Measurements from ENCODE around the gene MAFG. TPM values are rescaled to one million over a fixed set of nuclear protein-coding genes. Genes with fewer than 3 reads are reported as not detected.

MAFG gene
- total and polyA plus RNA-seq, 7 donors = 8.8 to 21.9 (median 16.8) TPM

- Histone ChIP-seq H3K9me3 (no peaks in the 10 kb centered on the region), H3K36me3 (peaks cover 7 to 36% (median 22%) of the 10 kb centered on the region in 4 donors), H3K27ac (peak overlapping the region; percentile 74 to 99 (median 87)), H3K4me3 (peak overlapping the region; percentile 28 to 42 (median 34)), H3K27me3 (peaks cover 0 to 6% (median 0%) of the 10 kb centered on the region in 3 donors), H3K4me1 (peaks cover 0 to 81% (median 72%) of the 10 kb centered on the region in 4 donors)
- TF ChIP-seq POLR2AphosphoS5 (IDR thresholded peaks at IDR 0.05) = peak in 1 of 4 donors; percentile 5
- no peak for TF ChIP-seq EP300 (IDR thresholded peaks at IDR 0.05)
- intact Hi-C loops (cut with DNase I) = no loop called here
- 24 to 34% methylated on average over 32 of the region's 32 CpGs for WGBS, 2 donors
- peak; percentile 86 for DNase-seq
These were observed 4.0 kb downstream of the MAFG start for GRCh38 chr17:81923302-81924260.

GRCh38 chr17:81922566-81923301 is 4.8 kb downstream of the MAFG start:
- no peaks in the 10 kb centered on the region for H3K9me3 ChIP-seq
- WGBS, 2 donors = 86 to 88% methylated on average over 58 of the region's 58 CpGs
- DNase-seq = no peak
- H3K27me3 ChIP-seq = no peaks in the 10 kb centered on the region
- TF ChIP-seq POLR2AphosphoS5 (IDR thresholded peaks at IDR 0.05) = no peak
- no peak for TF ChIP-seq POLR2A (IDR thresholded peaks at IDR 0.05)
- TF ChIP-seq EP300 (IDR thresholded peaks at IDR 0.05) = no peak
- no peak for TF ChIP-seq CTCF (IDR thresholded peaks at IDR 0.05)
- intact Hi-C loops (cut with DNase I) = no loop called here
- H3K4me3 ChIP-seq = peak overlapping the region; percentile 28 to 42 (median 34)
- H3K27ac ChIP-seq = peak overlapping the region; percentile 74 to 99 (median 87)
- H3K36me3 ChIP-seq = peaks cover 7 to 36% (median 22%) of the 10 kb centered on the region in 4 donors
- H3K4me1 ChIP-seq = peaks cover 0 to 78% (median 69%) of the 10 kb centered on the region in 4 donors

- TF ChIP-seq POLR2AphosphoS5 (IDR thresholded peaks at IDR 0.05) = no peak
- no peak for TF ChIP-seq CTCF (IDR thresholded peaks at IDR 0.05)
- TF ChIP-seq EP300 (IDR thresholded peaks at IDR 0.05) = no peak
- no peak for TF ChIP-seq POLR2A (IDR thresholded peaks at IDR 0.05)
- no peaks in the 10 kb centered on the region for H3K9me3 ChIP-seq
- H3K27ac ChIP-seq = peak overlapping the region in 3 of 4 donors; percentile 28 to 99 (median 75)
- WGBS, 2 donors = 95 to 96% methylated on average over 23 of the region's 23 CpGs
- peaks cover 7 to 36% (median 22%) of the 10 kb centered on the region in 4 donors for H3K36me3 ChIP-seq
- no peaks in the 10 kb centered on the region for H3K27me3 ChIP-seq
- intact Hi-C loops (cut with DNase I) = no loop called here
- peaks cover 0 to 83% (median 73%) of the 10 kb centered on the region in 4 donors for H3K4me1 ChIP-seq
- peak overlapping the region in 1 of 4 donors; percentile 42 for H3K4me3 ChIP-seq
- DNase-seq = no peak
These were observed 5.5 kb downstream of the MAFG start for GRCh38 chr17:81921996-81922565.

- Histone ChIP-seq H3K27ac (no peak overlapping the region), H3K36me3 (peaks cover 7 to 36% (median 22%) of the 10 kb centered on the region in 4 donors), H3K4me3 (no peak overlapping the region), H3K4me1 (peaks cover 0 to 88% (median 79%) of the 10 kb centered on the region in 4 donors), H3K27me3 (no peaks in the 10 kb centered on the region), H3K9me3 (no peaks in the 10 kb centered on the region)
- no peak for TF ChIP-seq POLR2A (IDR thresholded peaks at IDR 0.05)
- no peak for TF ChIP-seq CTCF (IDR thresholded peaks at IDR 0.05)
- TF ChIP-seq POLR2AphosphoS5 (IDR thresholded peaks at IDR 0.05) = no peak
- no peak for TF ChIP-seq EP300 (IDR thresholded peaks at IDR 0.05)
- DNase-seq = no peak
- WGBS, 2 donors = 91 to 94% methylated on average over 3 of the region's 3 CpGs
- intact Hi-C loops (cut with DNase I) = no loop called here
These were observed 6.0 kb downstream of the MAFG start for GRCh38 chr17:81921537-81921862.

Data from sigmoid colon (tissue), 7 donors.